Measurements from ENCODE around the gene FXR2. TPM values are rescaled to one million over a fixed set of nuclear protein-coding genes. Genes with fewer than 3 reads are reported as not detected.

Gene FXR2
- total RNA-seq, 1 donor from 2014 or later: 19.3 TPM

- TF ChIP-seq, protein P1, sequence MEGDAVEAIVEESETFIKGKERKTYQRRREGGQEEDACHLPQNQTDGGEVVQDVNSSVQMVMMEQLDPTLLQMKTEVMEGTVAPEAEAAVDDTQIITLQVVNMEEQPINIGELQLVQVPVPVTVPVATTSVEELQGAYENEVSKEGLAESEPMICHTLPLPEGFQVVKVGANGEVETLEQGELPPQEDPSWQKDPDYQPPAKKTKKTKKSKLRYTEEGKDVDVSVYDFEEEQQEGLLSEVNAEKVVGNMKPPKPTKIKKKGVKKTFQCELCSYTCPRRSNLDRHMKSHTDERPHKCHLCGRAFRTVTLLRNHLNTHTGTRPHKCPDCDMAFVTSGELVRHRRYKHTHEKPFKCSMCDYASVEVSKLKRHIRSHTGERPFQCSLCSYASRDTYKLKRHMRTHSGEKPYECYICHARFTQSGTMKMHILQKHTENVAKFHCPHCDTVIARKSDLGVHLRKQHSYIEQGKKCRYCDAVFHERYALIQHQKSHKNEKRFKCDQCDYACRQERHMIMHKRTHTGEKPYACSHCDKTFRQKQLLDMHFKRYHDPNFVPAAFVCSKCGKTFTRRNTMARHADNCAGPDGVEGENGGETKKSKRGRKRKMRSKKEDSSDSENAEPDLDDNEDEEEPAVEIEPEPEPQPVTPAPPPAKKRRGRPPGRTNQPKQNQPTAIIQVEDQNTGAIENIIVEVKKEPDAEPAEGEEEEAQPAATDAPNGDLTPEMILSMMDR (IDR thresholded peaks at IDR 0.05): peak in 1 of 3 experiments; percentile 21
- Histone ChIP-seq H3K9me3 (no peaks in the 10 kb centered on the region), H3K27ac (no peak overlapping the region), H3K36me3 (no peaks in the 10 kb centered on the region), H3K4me1 (no peaks in the 10 kb centered on the region), H3K27me3 (no peaks in the 10 kb centered on the region), H3K4me3 (no peak overlapping the region)
- DNase-seq (ENCODE audit: low spot score in 2 of 2): no peak
- intact Hi-C loops (cut with DNase I): no loop called here
Observed at GRCh38 chr17:7632492-7632894, 17.8 kb upstream of the FXR2 start.

- TF ChIP-seq, protein P1 (IDR thresholded peaks at IDR 0.05): no peak
- Histone ChIP-seq H3K9me3 (no peaks in the 10 kb centered on the region), H3K27me3 (no peaks in the 10 kb centered on the region), H3K4me1 (peaks cover 0 to 4% of the 10 kb centered on the region in 2 donors), H3K36me3 (no peaks in the 10 kb centered on the region), H3K4me3 (no peak overlapping the region), H3K27ac (no peak overlapping the region)
- no peak for DNase-seq (ENCODE audit: low spot score in 2 of 2)
- intact Hi-C loops (cut with DNase I): no loop called here
Observed at GRCh38 chr17:7631398-7632380, 17.0 kb upstream of the FXR2 start.

DNA sequence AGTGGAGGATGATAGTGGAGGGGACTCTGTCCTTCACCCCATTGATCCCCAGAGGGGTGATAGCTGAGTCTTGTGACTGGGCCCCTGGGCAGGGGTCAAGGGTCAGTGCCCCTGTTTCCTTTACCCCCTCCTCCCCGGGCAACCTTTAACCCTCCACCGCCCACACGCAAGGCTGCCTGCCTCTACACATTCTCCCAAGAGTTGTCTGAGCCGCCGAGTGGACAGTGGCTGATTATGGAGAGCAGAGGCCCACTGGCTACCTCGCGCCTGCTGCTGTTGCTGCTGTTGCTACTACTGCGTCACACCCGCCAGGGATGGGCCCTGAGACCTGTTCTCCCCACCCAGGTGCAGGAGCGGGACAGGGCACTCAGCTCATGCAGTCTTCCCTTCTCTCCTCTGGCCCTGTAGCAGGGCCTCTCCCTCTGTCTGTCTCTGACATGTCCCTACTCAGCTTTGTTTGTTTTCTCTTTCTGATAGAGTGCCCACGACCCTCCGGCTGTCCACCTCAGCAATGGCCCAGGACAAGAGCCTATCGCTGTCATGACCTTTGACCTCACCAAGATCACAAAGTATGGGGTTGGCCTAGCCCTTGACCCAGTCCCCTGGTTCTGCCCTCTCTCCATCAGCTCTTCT lies 15.4 kb upstream of the FXR2 start, which contains the start of gene SHBG:
Gene SHBG (plus strand): TSS at position 197 of the 633 bp plus-strand sequence. CDS start 38 bp downstream, at position 235.
- Histone ChIP-seq H3K4me3 (no peak within 1 kb of the TSS), H3K4me1 (peaks cover 0 to 4% of the 10 kb centered on the region in 2 donors), H3K9me3 (no peaks in the 10 kb centered on the region), H3K36me3 (no peaks in the 10 kb centered on the region), H3K27ac (no peak within 1 kb of the TSS), H3K27me3 (no peaks in the 10 kb centered on the region)
- no peak for DNase-seq (ENCODE audit: low spot score in 2 of 2)
- TF ChIP-seq, protein P1 (IDR thresholded peaks at IDR 0.05): no peak
- intact Hi-C loops (cut with DNase I): no loop called here

DNA sequence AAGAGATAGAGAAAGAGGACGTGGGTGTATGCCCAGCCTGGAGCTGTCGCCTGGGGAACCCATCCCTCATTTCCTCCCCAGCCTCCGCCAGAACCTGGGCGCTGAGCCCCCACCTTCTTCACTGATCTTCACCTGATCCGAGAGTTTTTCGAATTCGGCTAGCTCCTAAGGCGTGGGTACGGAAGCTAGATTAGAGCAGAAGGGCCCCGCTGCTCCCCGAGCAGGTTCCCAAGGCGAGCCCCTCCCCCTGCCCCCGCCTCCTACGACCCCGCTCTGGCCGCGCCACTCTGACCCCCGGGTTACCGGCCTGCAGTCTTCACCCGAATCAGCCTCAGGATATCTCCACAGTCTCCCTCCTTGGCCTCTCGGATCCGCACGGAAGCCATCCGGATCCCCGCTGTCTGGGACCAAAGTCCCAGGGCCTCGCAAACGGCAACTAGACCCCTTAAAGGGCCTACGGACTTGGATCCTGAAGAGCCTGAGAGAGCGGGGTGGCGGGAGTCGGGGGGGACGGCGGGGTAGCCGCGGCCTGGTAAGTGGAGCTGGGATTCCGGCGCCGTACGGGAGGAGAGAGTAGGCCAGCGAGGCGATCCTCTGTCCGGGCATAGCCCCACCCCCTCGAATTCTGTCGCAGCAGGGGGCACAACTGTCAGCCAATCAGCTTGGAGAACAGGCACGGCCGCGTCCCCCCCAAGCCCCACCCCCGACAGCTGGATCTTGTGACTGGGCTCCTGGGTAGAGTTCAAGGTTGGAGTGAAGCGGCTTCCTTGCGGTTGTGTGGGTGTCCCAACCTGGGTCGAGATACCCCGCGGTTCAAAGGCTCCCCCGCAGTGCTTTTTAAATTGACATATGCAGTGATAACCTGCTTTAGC lies 12.8 kb upstream of the FXR2 start, which contains the start of gene SAT2:
Gene SAT2 (minus strand): TSS at position 572 of the 872 bp plus-strand sequence. CDS start 186 bp downstream, at position 386.
- no peaks in the 10 kb centered on the region for H3K36me3 ChIP-seq
- intact Hi-C loops (cut with DNase I): loop anchor here (1.0 to 2.0 kb wide), 2 partner anchors 12 to 61 kb away; partner anchors contain the start of gene WRAP53

More for the DNA sequence above, 12.8 kb upstream of the FXR2 start, which contains the start of gene SAT2:
- TF ChIP-seq, protein P1 (IDR thresholded peaks at IDR 0.05): no peak
- Histone ChIP-seq H3K27ac (peak within 1 kb of the TSS; percentile 82 to 83), H3K4me1 (peaks cover 0 to 4% of the 10 kb centered on the region in 2 donors), H3K27me3 (no peaks in the 10 kb centered on the region), H3K4me3 (peak within 1 kb of the TSS; percentile 70 to 76), H3K9me3 (no peaks in the 10 kb centered on the region)
- peak; percentile 80 to 96 for DNase-seq (ENCODE audit: low spot score in 2 of 2)

Data from ascending aorta (tissue), 2 donors.